Prostate gland (tissue), 2 donors: Measurements from ENCODE around the gene CREB5. TPM values are rescaled to one million over a fixed set of nuclear protein-coding genes. Genes with fewer than 3 reads are reported as not detected.

ENCODE experiments used
- DNase-seq: peaks from one replicate; pipeline ENCODE4 v3.0.0-alpha.2; 2019; ENCODE audit warnings: low spot score
- H3K27ac ChIP-seq, 2 donors: fragments of 200-600 bp; sonication (generic); 2 replicates each; pipeline ENCODE4 v1.5.1; 2017 to 2019
- H3K27me3 ChIP-seq: fragments of 200-600 bp; sonication (generic); replicated peaks from 2 replicates; pipeline ENCODE4 v1.5.1; 2019; ENCODE audit not compliant: insufficient read depth
- H3K36me3 ChIP-seq, 2 donors: fragments of 200-600 bp; sonication (generic); 1 replicate in 1 of 2; 2 replicates in 1 of 2; pipeline versions ENCODE4 v1.5.1 to v1.8.1; 2017 to 2019
- H3K4me1 ChIP-seq: fragments of 200-600 bp; sonication (generic); replicated peaks from 2 replicates; pipeline ENCODE4 v1.5.1; 2019
- H3K4me3 ChIP-seq, 2 donors: fragments of 200-600 bp; sonication (generic); 2 replicates each; pipeline ENCODE4 v1.5.1; 2017 to 2019
- H3K9me3 ChIP-seq: fragments of 200-600 bp; sonication (generic); 2 replicates; pipeline ENCODE4 v1.5.1; 2017
- POLR2A ChIP-seq: fragments of 450-650 bp; IDR thresholded peaks from one replicate; pipeline ENCODE4 v1.6.1; 2016; ENCODE audit warnings: antibody characterized with exemption, mild to moderate bottlenecking
- POLR2AphosphoS5 ChIP-seq: sonication (generic); formaldehyde crosslinking; IDR thresholded peaks from one replicate; pipeline ENCODE4 v1.6.1; 2017; ENCODE audit warnings: antibody characterized with exemption
- WGBS: methylation state at CpG from one replicate; pipeline ENCODE4 v1.1.5; 2018; 5-methylcytosine and 5-hydroxymethylcytosine counted together
- intact Hi-C: fragments of 100-400 bp; cut with DNase I; formaldehyde crosslinking; loops from one replicate; pipeline ENCODE4 v1.14.2; 2022
- total RNA-seq, 2 donors: library from RNA; depleted of rRNA; stranded (reverse); fragments of >200 nt; gene quantifications; one replicate each; pipeline ENCODE4 v1.1.0, GENCODE V29; 2016
- TF ChIP-seq, protein P1 (sequence below), 4 experiments: fragments of 200-600 bp in 2 of 4; fragments of 450-650 bp in 2 of 4; sonication (generic) in 2 of 4; IDR thresholded peaks; 1 replicate in 3 of 4; 2 replicates in 1 of 4; pipeline ENCODE4 v1.5.1; 2016 to 2019; ENCODE audit warnings: antibody characterized with exemption in 4 of 4, mild to moderate bottlenecking in 2 of 4, moderate library complexity in 2 of 4

Gene CREB5
- total RNA-seq, 2 donors from 2014 or later: 0.46 to 3.4 TPM

DNA sequence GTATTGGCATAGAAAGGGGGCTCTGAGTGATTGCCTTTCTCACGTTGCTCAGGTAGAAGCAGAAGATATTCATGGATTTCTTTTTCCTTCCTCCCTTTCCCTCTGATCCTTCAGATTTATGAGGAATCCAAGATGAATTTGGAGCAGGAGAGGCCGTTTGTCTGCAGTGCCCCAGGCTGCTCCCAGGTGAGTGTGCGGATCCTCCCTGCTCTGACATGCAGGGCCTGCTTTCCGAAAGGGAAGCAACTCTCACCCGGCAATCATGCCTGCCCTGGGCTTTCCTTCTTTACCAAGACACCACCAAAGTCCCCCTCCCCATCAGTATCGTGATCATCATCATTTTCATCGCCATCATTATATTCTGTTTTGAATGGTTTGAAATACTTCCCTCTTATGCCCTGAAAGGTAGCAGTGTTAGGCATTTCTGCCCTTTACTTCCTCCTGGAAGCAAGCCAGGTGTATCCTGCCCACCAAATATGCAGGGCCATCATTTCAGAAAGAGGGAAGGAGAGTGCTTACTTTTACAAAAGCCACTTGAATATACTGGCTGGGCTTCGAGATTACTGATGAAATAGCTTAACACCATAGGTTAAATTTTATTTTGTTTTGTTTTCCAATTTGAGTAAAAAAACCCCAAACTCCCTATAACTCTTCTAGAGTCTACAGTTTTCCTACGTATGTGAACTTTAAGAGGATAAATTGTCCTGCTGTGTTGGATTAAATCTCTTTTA lies 75.9 kb downstream of the CREB5 start:
- H3K9me3 ChIP-seq: no peaks in the 10 kb centered on the region
- intact Hi-C loops: no loop called here
- no peak for TF ChIP-seq POLR2A
- TF ChIP-seq POLR2AphosphoS5: no peak
- TF ChIP-seq, protein P1, sequence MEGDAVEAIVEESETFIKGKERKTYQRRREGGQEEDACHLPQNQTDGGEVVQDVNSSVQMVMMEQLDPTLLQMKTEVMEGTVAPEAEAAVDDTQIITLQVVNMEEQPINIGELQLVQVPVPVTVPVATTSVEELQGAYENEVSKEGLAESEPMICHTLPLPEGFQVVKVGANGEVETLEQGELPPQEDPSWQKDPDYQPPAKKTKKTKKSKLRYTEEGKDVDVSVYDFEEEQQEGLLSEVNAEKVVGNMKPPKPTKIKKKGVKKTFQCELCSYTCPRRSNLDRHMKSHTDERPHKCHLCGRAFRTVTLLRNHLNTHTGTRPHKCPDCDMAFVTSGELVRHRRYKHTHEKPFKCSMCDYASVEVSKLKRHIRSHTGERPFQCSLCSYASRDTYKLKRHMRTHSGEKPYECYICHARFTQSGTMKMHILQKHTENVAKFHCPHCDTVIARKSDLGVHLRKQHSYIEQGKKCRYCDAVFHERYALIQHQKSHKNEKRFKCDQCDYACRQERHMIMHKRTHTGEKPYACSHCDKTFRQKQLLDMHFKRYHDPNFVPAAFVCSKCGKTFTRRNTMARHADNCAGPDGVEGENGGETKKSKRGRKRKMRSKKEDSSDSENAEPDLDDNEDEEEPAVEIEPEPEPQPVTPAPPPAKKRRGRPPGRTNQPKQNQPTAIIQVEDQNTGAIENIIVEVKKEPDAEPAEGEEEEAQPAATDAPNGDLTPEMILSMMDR (IDR thresholded peaks at IDR 0.05): no peak
- H3K27me3 ChIP-seq: no peaks in the 10 kb centered on the region
- no peaks in the 10 kb centered on the region for H3K36me3 ChIP-seq
- 61% methylated on average over 9 of the region's 9 CpGs for WGBS
- no peak for DNase-seq
- H3K4me1 ChIP-seq: no peaks in the 10 kb centered on the region
- no peak overlapping the region for H3K4me3 ChIP-seq
- no peak overlapping the region for H3K27ac ChIP-seq

DNA sequence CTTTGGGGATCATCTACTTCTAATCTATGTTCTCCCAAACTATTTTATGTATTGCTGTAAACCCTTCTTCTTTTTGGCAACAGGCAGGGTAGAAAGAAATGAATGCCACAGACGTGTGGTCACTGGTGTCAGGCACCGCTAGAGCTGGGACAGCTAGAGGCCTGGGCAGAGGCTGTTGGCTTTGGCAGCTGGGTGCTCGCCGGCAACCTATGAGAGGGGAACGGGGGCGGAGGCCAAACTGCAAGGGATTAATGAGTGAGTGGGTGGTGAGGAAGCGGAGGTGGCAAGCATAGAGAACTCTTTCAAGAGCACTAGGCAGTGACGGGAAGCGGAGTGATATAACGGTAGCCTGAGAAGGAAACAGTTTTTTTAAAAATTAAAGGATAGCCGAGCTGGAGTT lies 78.5 kb downstream of the CREB5 start:
- Histone ChIP-seq H3K27me3 (no peaks in the 10 kb centered on the region), H3K9me3 (no peaks in the 10 kb centered on the region), H3K4me3 (no peak overlapping the region), H3K4me1 (no peaks in the 10 kb centered on the region), H3K27ac (no peak overlapping the region), H3K36me3 (no peaks in the 10 kb centered on the region)
- DNase-seq: no peak
- 91% methylated on average over 11 of the region's 11 CpGs for WGBS
- TF ChIP-seq POLR2A: no peak
- TF ChIP-seq, protein P1 (IDR thresholded peaks at IDR 0.05): no peak
- no peak for TF ChIP-seq POLR2AphosphoS5
- intact Hi-C loops: no loop called here

DNA sequence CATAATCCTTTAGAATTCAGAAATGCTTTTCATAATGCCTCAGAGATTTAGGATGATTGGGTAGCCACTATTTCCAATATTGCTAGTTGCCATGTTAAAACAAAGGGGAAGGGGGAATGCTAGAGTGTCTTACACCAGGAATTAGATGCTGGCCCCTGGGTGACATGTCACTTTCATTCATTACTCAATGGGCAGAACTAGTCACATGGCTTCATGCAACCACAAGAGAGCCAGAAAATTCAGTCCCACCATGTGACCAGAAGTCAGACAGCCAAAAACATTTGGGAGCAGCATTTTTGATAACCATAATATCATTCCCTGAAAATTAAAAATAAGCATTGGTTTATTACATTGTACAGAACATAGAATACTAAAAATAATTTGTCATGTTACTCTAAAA lies 81.2 kb downstream of the CREB5 start:
- Histone ChIP-seq H3K36me3 (no peaks in the 10 kb centered on the region), H3K27me3 (no peaks in the 10 kb centered on the region), H3K4me3 (no peak overlapping the region), H3K9me3 (no peaks in the 10 kb centered on the region), H3K27ac (no peak overlapping the region), H3K4me1 (no peaks in the 10 kb centered on the region)
- intact Hi-C loops: no loop called here
- TF ChIP-seq POLR2A (no peak), POLR2AphosphoS5 (no peak)
- TF ChIP-seq, protein P1 (IDR thresholded peaks at IDR 0.05): no peak
- no peak for DNase-seq

DNA sequence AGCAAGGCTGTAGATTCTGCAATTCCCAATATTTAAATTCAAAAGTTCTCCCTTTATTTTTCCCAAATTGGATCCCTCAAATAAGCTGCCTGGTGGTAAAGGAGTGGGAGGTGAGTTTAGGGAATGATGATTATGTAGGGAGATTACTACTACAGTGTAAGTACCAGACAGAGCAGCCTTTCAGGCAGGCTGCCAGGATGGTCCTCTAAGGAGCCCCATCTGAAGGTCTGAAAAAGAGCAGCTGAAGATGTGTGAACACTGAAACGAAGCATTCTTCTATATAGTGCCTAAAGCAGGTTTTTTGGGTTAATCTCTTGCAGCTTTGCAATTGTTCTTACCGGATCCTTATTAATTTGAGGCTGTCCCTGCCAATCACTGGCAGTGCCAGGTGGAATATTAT lies 84.7 kb downstream of the CREB5 start:
- 75% methylated on average over 2 of the region's 2 CpGs for WGBS
- Histone ChIP-seq H3K9me3 (no peaks in the 10 kb centered on the region), H3K4me3 (no peak overlapping the region), H3K4me1 (no peaks in the 10 kb centered on the region), H3K27me3 (no peaks in the 10 kb centered on the region), H3K36me3 (no peaks in the 10 kb centered on the region), H3K27ac (no peak overlapping the region)
- DNase-seq: no peak
- TF ChIP-seq POLR2AphosphoS5 (no peak), POLR2A (no peak)
- TF ChIP-seq, protein P1 (IDR thresholded peaks at IDR 0.05): no peak
- intact Hi-C loops: no loop called here

DNA sequence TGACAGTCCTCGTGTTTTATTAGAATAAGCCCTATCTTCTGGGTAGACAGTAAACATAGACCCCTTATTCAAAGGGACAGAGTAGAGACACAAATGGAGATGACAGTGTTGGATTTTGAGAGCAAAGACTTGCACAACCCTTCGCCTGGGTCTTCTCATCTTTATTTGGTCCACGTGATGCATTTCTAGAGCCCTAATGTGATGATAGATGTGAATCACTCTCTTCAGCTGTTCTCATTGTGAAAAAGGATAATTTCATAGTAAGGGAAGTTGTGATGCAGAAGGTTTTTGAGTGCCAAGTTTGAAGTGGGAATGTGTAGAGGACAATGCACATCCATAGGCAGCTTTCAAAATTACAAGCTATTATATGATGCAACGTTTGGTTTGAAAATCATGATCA lies 86.3 kb downstream of the CREB5 start:
- no peaks in the 10 kb centered on the region for H3K9me3 ChIP-seq
- H3K36me3 ChIP-seq: no peaks in the 10 kb centered on the region
- H3K4me1 ChIP-seq: no peaks in the 10 kb centered on the region
- no peaks in the 10 kb centered on the region for H3K27me3 ChIP-seq
- intact Hi-C loops: no loop called here
- no peak for DNase-seq
- H3K27ac ChIP-seq: no peak overlapping the region
- TF ChIP-seq, protein P1 (IDR thresholded peaks at IDR 0.05): no peak
- TF ChIP-seq POLR2A: no peak
- no peak for TF ChIP-seq POLR2AphosphoS5
- no peak overlapping the region for H3K4me3 ChIP-seq
- 88% methylated on average over 4 of the region's 4 CpGs for WGBS
